Activated B cell treated with CpG ODN at 0.5 μM for 24 hours (primary cell): Measurements from ENCODE around the gene TNFSF11. TPM values are rescaled to one million over a fixed set of nuclear protein-coding genes. Genes with fewer than 3 reads are reported as not detected.

Experiments
- ATAC-seq: fragments of 200-7000 bp; cut with Tn5 transposase; one replicate; pipeline ENCODE4 v1.10.0; 2021; ENCODE audit warnings: low read depth, mild to moderate bottlenecking, moderate library complexity
- CTCF ChIA-PET: fragments of 350-600 bp; sonication (Branson Sonifier 250); formaldehyde crosslinking; loops from one replicate; lab custom pipeline; 2021; ENCODE audit warnings: antibody characterized with exemption; lab: Charles Lee
- POLR2A ChIA-PET: fragments of 350-600 bp; sonication (Branson Sonifier 250); formaldehyde crosslinking; loops from one replicate; lab custom pipeline; 2021; ENCODE audit warnings: antibody characterized with exemption; lab: Charles Lee
- DNase-seq: peaks from one replicate; pipeline ENCODE4 v3.0.0; 2022
- H3K27ac Mint-ChIP-seq: one replicate; pipeline ENCODE4 v1.8.0; 2020; ENCODE audit warnings: mixed read lengths
- H3K27me3 Mint-ChIP-seq: one replicate; pipeline ENCODE4 v1.8.0; 2021; ENCODE audit warnings: mixed read lengths
- H3K36me3 Mint-ChIP-seq: one replicate; pipeline ENCODE4 v1.8.0; 2021; ENCODE audit warnings: low read depth, mixed read lengths
- H3K4me1 Mint-ChIP-seq: one replicate; pipeline ENCODE4 v1.8.0; 2021; ENCODE audit warnings: mixed read lengths
- H3K4me3 Mint-ChIP-seq: one replicate; pipeline ENCODE4 v1.8.0; 2020; ENCODE audit warnings: mild to moderate bottlenecking, mixed read lengths
- H3K9me3 Mint-ChIP-seq: one replicate; pipeline ENCODE4 v1.8.0; 2020; ENCODE audit warnings: mixed read lengths
- CTCF ChIP-seq: fragments of 200-600 bp; IDR thresholded peaks from one replicate; pipeline ENCODE4 v1.8.0; 2022; ENCODE audit warnings: antibody characterized with exemption, mild to moderate bottlenecking
- intact Hi-C: fragments of 100-400 bp; cut with micrococcal nuclease; formaldehyde crosslinking; loops from one replicate; pipeline ENCODE4 v1.15.1; 2024
- total RNA-seq: library from RNA; stranded (reverse); gene quantifications from 2 replicates; pipeline ENCODE4 v1.2.3, GENCODE V29; 2022

The TNFSF11 gene
- total RNA-seq, 1 donor from 2014 or later, result 0.60 TPM

DNA sequence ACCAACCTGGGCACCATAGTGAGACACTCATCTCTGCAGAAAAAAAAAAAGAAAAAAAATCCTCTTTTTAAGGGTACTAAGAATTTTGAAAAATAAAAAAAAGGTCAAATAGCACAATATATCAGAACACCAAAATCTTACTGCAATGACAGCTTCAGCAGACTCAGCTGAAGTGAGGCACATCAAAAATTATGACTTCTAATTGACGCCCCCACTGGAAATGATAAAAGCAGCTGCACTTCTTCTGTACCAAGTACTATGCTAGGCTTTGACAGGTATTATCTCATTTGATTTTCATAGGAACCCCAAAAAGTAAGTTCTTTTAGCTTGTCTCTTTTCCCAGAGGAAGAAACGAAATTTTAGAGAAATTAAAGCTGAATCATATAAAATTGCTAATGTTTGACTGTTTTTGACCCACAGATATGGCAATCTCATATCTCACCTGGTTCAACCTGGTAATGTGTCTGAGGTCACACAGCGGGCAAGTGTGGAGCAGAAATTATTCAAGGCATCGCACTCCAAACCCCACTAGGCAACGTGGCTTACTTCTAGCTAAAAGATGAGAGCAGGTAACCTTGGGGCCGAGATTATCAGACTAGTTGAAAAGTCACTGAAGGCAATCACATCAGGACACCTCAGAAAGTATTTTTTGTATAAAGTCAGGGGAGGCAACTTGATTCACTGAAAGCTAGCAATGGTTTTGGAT lies 78.1 kb downstream of the TNFSF11 start:
- POLR2A ChIA-PET, result interaction anchor here (0.6 kb wide), 1 partner anchor 435 kb away, joined by 3 read pairs; no protein-coding TSS in a partner anchor

DNA sequence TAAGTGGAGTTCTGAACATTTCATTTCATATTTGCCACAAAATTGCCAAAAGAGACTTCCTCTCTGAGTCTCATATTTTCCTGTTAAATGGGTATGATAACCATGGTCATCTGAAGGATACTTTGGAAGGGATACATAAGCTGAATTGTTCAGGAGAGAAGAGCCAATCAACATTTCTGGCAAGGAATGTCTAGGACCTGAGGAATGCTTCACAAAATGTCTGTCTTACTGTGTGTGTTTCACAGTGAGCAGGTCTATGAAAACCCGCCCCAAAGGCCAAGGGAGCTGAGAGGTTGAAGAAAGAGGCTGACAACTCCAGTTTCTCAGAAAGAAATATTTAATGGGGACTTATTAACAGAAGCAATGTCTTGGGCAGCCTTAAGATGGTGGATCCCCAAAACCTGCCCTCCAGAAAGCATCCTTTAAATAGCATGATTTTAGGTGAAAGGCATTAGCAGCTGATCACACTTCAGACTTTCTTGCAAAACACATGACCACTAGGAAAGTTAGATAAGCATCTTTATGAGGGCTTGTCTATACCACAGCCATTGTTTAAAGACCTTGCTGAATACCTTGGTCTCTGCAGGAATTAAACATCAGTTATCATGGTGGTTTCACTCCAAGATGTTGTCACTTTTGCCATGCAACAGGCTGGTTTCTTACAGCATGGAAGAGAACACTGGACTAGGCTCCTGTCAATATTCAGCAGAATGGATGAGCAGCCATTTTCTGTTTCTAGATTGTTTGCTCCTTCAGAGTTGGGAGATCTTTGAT lies 78.9 kb downstream of the TNFSF11 start:
- H3K9me3 Mint-ChIP-seq, result no peaks in the 10 kb centered on the region
- H3K36me3 Mint-ChIP-seq, result no peaks in the 10 kb centered on the region
- no peak for ATAC-seq

More for the DNA sequence above, 78.1 kb downstream of the TNFSF11 start:
- ATAC-seq, result no peak
- Mint-ChIP-seq H3K4me3 (no peak overlapping the region), H3K9me3 (no peaks in the 10 kb centered on the region), H3K36me3 (no peaks in the 10 kb centered on the region), H3K27me3 (peaks cover 8% of the 10 kb centered on the region), H3K27ac (no peak overlapping the region), H3K4me1 (no peaks in the 10 kb centered on the region)
- CTCF ChIA-PET, result no interaction called here
- DNase-seq, result no peak
- no peak for TF ChIP-seq CTCF
- intact Hi-C loops, result no loop called here

GRCh38 chr13:42653679-42654078 lies 79.7 kb downstream of the TNFSF11 start:
- H3K4me3 Mint-ChIP-seq, result no peak overlapping the region
- ChIA-PET CTCF (no interaction called here), POLR2A (no interaction called here)
- H3K27ac Mint-ChIP-seq, result no peak overlapping the region
- peaks cover 20% of the 10 kb centered on the region for H3K27me3 Mint-ChIP-seq
- H3K9me3 Mint-ChIP-seq, result no peaks in the 10 kb centered on the region
- DNase-seq (no peak), ATAC-seq (no peak)
- H3K4me1 Mint-ChIP-seq, result no peaks in the 10 kb centered on the region
- no peaks in the 10 kb centered on the region for H3K36me3 Mint-ChIP-seq
- no peak for TF ChIP-seq CTCF
- intact Hi-C loops, result no loop called here

More for the DNA sequence above, 78.9 kb downstream of the TNFSF11 start:
- ChIA-PET POLR2A (interaction anchor here (0.6 kb wide), 1 partner anchor 436 kb away, joined by 3 read pairs; no protein-coding TSS in a partner anchor), CTCF (no interaction called here)
- Mint-ChIP-seq H3K27me3 (peaks cover 12% of the 10 kb centered on the region), H3K4me3 (no peak overlapping the region), H3K27ac (no peak overlapping the region), H3K4me1 (no peaks in the 10 kb centered on the region)
- intact Hi-C loops, result no loop called here
- DNase-seq, result no peak
- TF ChIP-seq CTCF, result no peak

DNA sequence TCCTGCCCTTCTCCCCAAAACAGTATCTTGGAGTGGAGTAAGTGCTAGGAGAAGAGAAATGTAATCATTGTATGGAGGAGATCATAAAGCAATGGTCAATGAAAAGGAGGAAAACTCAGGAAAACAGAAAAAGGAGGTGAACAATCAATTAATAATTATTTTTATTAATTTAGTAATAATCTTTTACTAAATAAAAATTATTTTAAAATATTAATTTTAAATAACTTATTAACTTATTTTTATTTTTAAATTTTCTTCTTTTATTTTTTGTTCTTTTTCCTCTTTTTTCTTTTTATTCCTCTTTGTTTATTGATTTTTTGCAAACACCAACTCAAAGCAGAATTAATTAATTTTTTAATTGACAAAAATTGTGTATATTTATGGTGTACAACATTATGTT lies 80.3 kb downstream of the TNFSF11 start:
- Mint-ChIP-seq H3K4me3 (no peak overlapping the region), H3K36me3 (no peaks in the 10 kb centered on the region), H3K27me3 (peaks cover 22% of the 10 kb centered on the region), H3K27ac (no peak overlapping the region), H3K4me1 (no peaks in the 10 kb centered on the region), H3K9me3 (no peaks in the 10 kb centered on the region)
- CTCF ChIA-PET, result no interaction called here
- TF ChIP-seq CTCF, result no peak
- DNase-seq, result no peak
- intact Hi-C loops, result no loop called here
- POLR2A ChIA-PET, result no interaction called here
- no peak for ATAC-seq

- H3K4me1 Mint-ChIP-seq, result no peaks in the 10 kb centered on the region
- H3K4me3 Mint-ChIP-seq, result no peak overlapping the region
- no peak for TF ChIP-seq CTCF
- intact Hi-C loops, result no loop called here
- peaks cover 23% of the 10 kb centered on the region for H3K27me3 Mint-ChIP-seq
- no peaks in the 10 kb centered on the region for H3K36me3 Mint-ChIP-seq
- no peaks in the 10 kb centered on the region for H3K9me3 Mint-ChIP-seq
- ChIA-PET CTCF (no interaction called here), POLR2A (interaction anchor here (0.6 kb wide), 1 partner anchor 1225 kb away, joined by 3 read pairs; the partner anchor contains the start of gene LACC1)
- DNase-seq, result no peak
- H3K27ac Mint-ChIP-seq, result no peak overlapping the region
- ATAC-seq, result no peak
Measured at GRCh38 chr13:42654722-42655121, 80.8 kb downstream of the TNFSF11 start.
